OCI-LY7 (cell line): ENCODE results near the gene MKKS.

Experiments used
- CTCF ChIP-seq: fragments of 200-600 bp; sonication (generic); conservative IDR thresholded peaks from 2 replicates; pipeline ENCODE4 v1.5.1; 2014; ENCODE audit warnings: mild to moderate bottlenecking, antibody characterized with exemption, low read length, moderate library complexity, mixed read lengths
- EZH2phosphoT487 ChIP-seq: fragments of 200-600 bp; sonication (generic); IDR thresholded peaks from 2 replicates; pipeline ENCODE4 v1.6.1; 2018; ENCODE audit warnings: low read depth, borderline replicate concordance, mild to moderate bottlenecking, mixed run types, antibody characterized with exemption, low read length, moderate library complexity, mixed read lengths

GRCh38 chr20:10374036-10374435 lies 60.0 kb downstream of the MKKS start:
- TF ChIP-seq CTCF (no peak), EZH2phosphoT487 (no peak)
